ENCODE data around the gene HOMER3.
A peak's percentile ranks its signal among the peaks of the same experiment; 100 is the strongest.

HOMER3 gene

DNA sequence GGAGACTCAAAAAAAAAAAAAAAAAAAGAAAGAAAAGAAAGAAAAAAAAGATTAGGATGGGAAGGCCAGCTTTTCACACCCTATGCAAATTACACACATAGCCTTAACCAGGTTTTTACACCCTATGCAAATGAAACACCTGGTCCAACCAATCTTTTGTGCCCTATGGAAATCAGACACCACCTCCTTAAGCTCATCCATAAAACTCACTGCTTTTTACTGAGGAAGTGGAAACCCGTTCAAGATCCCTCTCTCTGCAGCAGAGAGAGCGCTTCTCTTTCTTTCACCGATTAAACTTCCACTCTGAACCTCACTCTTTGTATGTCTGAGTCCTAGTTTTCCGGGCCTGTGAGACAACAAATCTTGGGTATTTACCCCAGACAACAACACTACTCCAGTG, 25.3 kb upstream of the HOMER3 start:
- Histone ChIP-seq H3K27me3 (ENCODE audit: insufficient read depth, poor library complexity, severe bottlenecking) (no peaks in the 10 kb centered on the region), H3K4me3 (replicated peaks; ENCODE audit: insufficient read depth, low read length) (no peak overlapping the region), H3K27ac (replicated peaks) (peak overlapping the region; percentile 98)
- TF ChIP-seq POLR2AphosphoS5 (IDR thresholded peaks at IDR 0.05; ENCODE audit: low read depth) (no peak), GABPA (IDR thresholded peaks at IDR 0.05; ENCODE audit: low read depth) (no peak), REST (IDR thresholded peaks at IDR 0.05; ENCODE audit: insufficient replicate concordance, low read depth) (no peak), SPI1 (IDR thresholded peaks at IDR 0.05; ENCODE audit: borderline replicate concordance, low read depth) (peak; percentile 61; the same call in 1 of the 2 replicates)
- TF ChIP-seq, protein P1, sequence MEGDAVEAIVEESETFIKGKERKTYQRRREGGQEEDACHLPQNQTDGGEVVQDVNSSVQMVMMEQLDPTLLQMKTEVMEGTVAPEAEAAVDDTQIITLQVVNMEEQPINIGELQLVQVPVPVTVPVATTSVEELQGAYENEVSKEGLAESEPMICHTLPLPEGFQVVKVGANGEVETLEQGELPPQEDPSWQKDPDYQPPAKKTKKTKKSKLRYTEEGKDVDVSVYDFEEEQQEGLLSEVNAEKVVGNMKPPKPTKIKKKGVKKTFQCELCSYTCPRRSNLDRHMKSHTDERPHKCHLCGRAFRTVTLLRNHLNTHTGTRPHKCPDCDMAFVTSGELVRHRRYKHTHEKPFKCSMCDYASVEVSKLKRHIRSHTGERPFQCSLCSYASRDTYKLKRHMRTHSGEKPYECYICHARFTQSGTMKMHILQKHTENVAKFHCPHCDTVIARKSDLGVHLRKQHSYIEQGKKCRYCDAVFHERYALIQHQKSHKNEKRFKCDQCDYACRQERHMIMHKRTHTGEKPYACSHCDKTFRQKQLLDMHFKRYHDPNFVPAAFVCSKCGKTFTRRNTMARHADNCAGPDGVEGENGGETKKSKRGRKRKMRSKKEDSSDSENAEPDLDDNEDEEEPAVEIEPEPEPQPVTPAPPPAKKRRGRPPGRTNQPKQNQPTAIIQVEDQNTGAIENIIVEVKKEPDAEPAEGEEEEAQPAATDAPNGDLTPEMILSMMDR (IDR thresholded peaks at IDR 0.05; ENCODE audit: insufficient read depth, low read length) = no peak
- DNase-seq (ENCODE audit: low read depth in 1 of 2, low spot score in 1 of 2) = no peak

- H3K4me3 ChIP-seq (replicated peaks; ENCODE audit: insufficient read depth, low read length) = no peak overlapping the region
- H3K27ac ChIP-seq (replicated peaks) = no peak overlapping the region
- DNase-seq (ENCODE audit: low read depth in 1 of 2, low spot score in 1 of 2) = no peak
- no peaks in the 10 kb centered on the region for H3K27me3 ChIP-seq (ENCODE audit: insufficient read depth, poor library complexity, severe bottlenecking)
- no peak for TF ChIP-seq REST (IDR thresholded peaks at IDR 0.05; ENCODE audit: insufficient replicate concordance, low read depth)
- no peak for TF ChIP-seq GABPA (IDR thresholded peaks at IDR 0.05; ENCODE audit: low read depth)
- TF ChIP-seq POLR2AphosphoS5 (IDR thresholded peaks at IDR 0.05; ENCODE audit: low read depth) = no peak
- no peak for TF ChIP-seq SPI1 (IDR thresholded peaks at IDR 0.05; ENCODE audit: borderline replicate concordance, low read depth)
- TF ChIP-seq, protein P1 (IDR thresholded peaks at IDR 0.05; ENCODE audit: insufficient read depth, low read length) = no peak
Observed at GRCh38 chr19:18964121-18964520, 23.1 kb upstream of the HOMER3 start.

DNA sequence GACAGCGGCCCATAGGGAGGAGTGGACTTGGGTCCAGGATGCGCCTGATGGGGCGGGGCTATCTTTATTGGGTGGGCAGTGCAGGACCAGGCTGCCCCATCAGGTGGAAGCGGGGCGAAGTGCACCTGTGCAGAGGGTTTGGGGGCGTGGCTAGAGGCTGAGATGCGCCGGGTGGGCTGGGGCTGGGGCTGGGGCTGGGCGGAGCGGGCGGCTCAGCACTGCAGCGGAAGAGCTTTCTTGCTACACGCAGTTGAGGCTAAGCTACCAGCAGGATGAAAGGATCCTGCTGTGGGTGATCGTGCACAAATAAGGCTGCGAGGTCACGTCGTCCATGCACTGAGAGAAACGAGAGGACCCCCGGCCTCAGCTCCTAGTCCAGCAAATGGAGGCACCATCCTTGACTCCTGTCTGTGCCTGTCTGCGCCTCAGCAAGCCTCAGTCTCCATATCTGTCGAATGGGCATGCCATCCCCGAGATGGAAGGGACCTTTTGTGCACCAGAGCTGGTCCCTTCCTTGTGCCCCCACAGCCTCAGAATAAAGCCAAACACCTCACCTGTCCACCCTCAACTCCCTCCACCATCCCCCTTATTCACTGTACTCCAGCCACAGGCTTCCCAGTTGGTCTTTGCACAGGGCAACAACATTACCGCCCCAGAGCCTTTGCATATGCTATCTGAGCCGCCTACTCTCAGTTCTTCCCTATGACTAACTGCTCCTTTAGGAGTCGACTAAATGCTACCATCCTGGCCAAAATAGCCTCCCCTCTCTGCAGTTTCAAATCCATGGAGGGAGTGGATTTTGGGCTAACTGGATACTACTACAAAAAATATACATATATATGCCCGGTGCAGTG, 21.0 kb upstream of the HOMER3 start:
- H3K27ac ChIP-seq (replicated peaks) = no peak overlapping the region
- no peak for TF ChIP-seq GABPA (IDR thresholded peaks at IDR 0.05; ENCODE audit: low read depth)
- no peak overlapping the region for H3K4me3 ChIP-seq (replicated peaks; ENCODE audit: insufficient read depth, low read length)
- no peaks in the 10 kb centered on the region for H3K27me3 ChIP-seq (ENCODE audit: insufficient read depth, poor library complexity, severe bottlenecking)
- no peak for DNase-seq (ENCODE audit: low read depth in 1 of 2, low spot score in 1 of 2)

DNA sequence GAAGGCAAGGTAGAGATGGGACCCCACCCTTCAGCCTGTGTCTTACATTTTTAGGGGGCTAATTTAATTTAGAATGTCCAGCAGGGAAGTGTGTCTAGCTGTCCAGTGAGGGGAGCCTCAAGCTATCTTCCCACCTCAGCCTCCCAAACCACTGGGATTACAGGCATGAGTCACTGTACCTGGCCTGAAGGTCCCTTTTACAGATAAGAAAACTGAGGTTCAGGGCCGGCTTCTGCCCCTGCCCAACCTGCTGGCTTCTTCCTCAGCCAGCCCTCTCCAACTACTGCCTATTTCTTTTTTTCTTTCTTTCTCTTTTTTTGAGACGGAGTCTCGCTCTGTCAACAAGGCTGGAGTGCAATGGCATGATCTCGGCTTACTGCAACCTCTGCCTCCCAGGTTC, 19.4 kb upstream of the HOMER3 start:
- H3K27me3 ChIP-seq (ENCODE audit: insufficient read depth, poor library complexity, severe bottlenecking) = no peaks in the 10 kb centered on the region
- no peak for TF ChIP-seq SPI1 (IDR thresholded peaks at IDR 0.05; ENCODE audit: borderline replicate concordance, low read depth)
- no peak for TF ChIP-seq POLR2AphosphoS5 (IDR thresholded peaks at IDR 0.05; ENCODE audit: low read depth)
- DNase-seq (ENCODE audit: low read depth in 1 of 2, low spot score in 1 of 2) = no peak
- no peak overlapping the region for H3K27ac ChIP-seq (replicated peaks)
- no peak overlapping the region for H3K4me3 ChIP-seq (replicated peaks; ENCODE audit: insufficient read depth, low read length)
